ENCODE results near the gene PODN. TPM values are rescaled to one million over a fixed set of nuclear protein-coding genes. Genes with fewer than 3 reads are reported as not detected.

The PODN gene
- total RNA-seq, 1 donor from 2014 or later = 0.26 TPM

- no peak for TF ChIP-seq CTCF (IDR thresholded peaks at IDR 0.05; ENCODE audit: unreplicated experiment)
- Mint-ChIP-seq H3K4me3 (ENCODE audit: low read depth) (no peak overlapping the region), H3K36me3 (ENCODE audit: insufficient read depth) (no peaks in the 10 kb centered on the region), H3K4me1 (ENCODE audit: low read depth) (peaks cover 35% of the 10 kb centered on the region), H3K9me3 (ENCODE audit: low read depth) (no peaks in the 10 kb centered on the region), H3K27me3 (peaks cover 88% of the 10 kb centered on the region), H3K27ac (no peak overlapping the region)
- no peak for DNase-seq (ENCODE audit: low spot score, unreplicated experiment)
Measured at GRCh38 chr1:53110370-53111072, 48.5 kb downstream of the PODN start.

GRCh38 chr1:53111073-53111556, 49.1 kb downstream of the PODN start:
- no peak for DNase-seq (ENCODE audit: low spot score, unreplicated experiment)
- no peak overlapping the region for H3K27ac Mint-ChIP-seq
- peaks cover 85% of the 10 kb centered on the region for H3K27me3 Mint-ChIP-seq
- no peaks in the 10 kb centered on the region for H3K36me3 Mint-ChIP-seq (ENCODE audit: insufficient read depth)
- no peaks in the 10 kb centered on the region for H3K9me3 Mint-ChIP-seq (ENCODE audit: low read depth)
- no peak overlapping the region for H3K4me3 Mint-ChIP-seq (ENCODE audit: low read depth)
- no peak for TF ChIP-seq CTCF (IDR thresholded peaks at IDR 0.05; ENCODE audit: unreplicated experiment)
- H3K4me1 Mint-ChIP-seq (ENCODE audit: low read depth) = peaks cover 38% of the 10 kb centered on the region

GRCh38 chr1:53111693-53112092, 49.7 kb downstream of the PODN start:
- no peak for DNase-seq (ENCODE audit: low spot score, unreplicated experiment)
- Mint-ChIP-seq H3K27me3 (peaks cover 91% of the 10 kb centered on the region), H3K36me3 (ENCODE audit: insufficient read depth) (no peaks in the 10 kb centered on the region), H3K4me3 (ENCODE audit: low read depth) (no peak overlapping the region), H3K27ac (no peak overlapping the region), H3K4me1 (ENCODE audit: low read depth) (peaks cover 41% of the 10 kb centered on the region), H3K9me3 (ENCODE audit: low read depth) (no peaks in the 10 kb centered on the region)
- no peak for TF ChIP-seq CTCF (IDR thresholded peaks at IDR 0.05; ENCODE audit: unreplicated experiment)

- no peaks in the 10 kb centered on the region for H3K36me3 Mint-ChIP-seq (ENCODE audit: insufficient read depth)
- H3K27me3 Mint-ChIP-seq = peaks cover 94% of the 10 kb centered on the region
- no peak for TF ChIP-seq CTCF (IDR thresholded peaks at IDR 0.05; ENCODE audit: unreplicated experiment)
- DNase-seq (ENCODE audit: low spot score, unreplicated experiment) = no peak
- no peak overlapping the region for H3K4me3 Mint-ChIP-seq (ENCODE audit: low read depth)
- peaks cover 45% of the 10 kb centered on the region for H3K4me1 Mint-ChIP-seq (ENCODE audit: low read depth)
- no peaks in the 10 kb centered on the region for H3K9me3 Mint-ChIP-seq (ENCODE audit: low read depth)
- no peak overlapping the region for H3K27ac Mint-ChIP-seq
Measured at GRCh38 chr1:53112271-53112774, 50.3 kb downstream of the PODN start.

GRCh38 chr1:53112861-53113260, 50.8 kb downstream of the PODN start:
- Mint-ChIP-seq H3K36me3 (ENCODE audit: insufficient read depth) (no peaks in the 10 kb centered on the region), H3K9me3 (ENCODE audit: low read depth) (no peaks in the 10 kb centered on the region), H3K4me1 (ENCODE audit: low read depth) (peaks cover 41% of the 10 kb centered on the region), H3K4me3 (ENCODE audit: low read depth) (no peak overlapping the region), H3K27me3 (peaks cover 93% of the 10 kb centered on the region), H3K27ac (no peak overlapping the region)
- DNase-seq (ENCODE audit: low spot score, unreplicated experiment) = no peak
- no peak for TF ChIP-seq CTCF (IDR thresholded peaks at IDR 0.05; ENCODE audit: unreplicated experiment)
